H1 (cell line): ENCODE results near the gene DIAPH2.

Experiments used
- EP300 ChIP-seq, 2 experiments: IDR thresholded peaks; 1 replicate in 1 of 2; 2 replicates in 1 of 2; pipeline ENCODE4 v1.6.1; 2011 to 2012; ENCODE audit warnings: low read depth in 2 of 2, low read length in 2 of 2, mild to moderate bottlenecking in 2 of 2, borderline replicate concordance in 1 of 2, inconsistent platforms in 1 of 2, moderate library complexity in 1 of 2
- POLR2A ChIP-seq, 2 experiments: IDR thresholded peaks; 1 replicate in 1 of 2; 2 replicates in 1 of 2; pipeline ENCODE4 v1.6.1; 2011; ENCODE audit warnings: low read depth in 2 of 2, low read length in 2 of 2, mild to moderate bottlenecking in 2 of 2; ENCODE audit errors: control extremely low read depth in 1 of 2

DNA sequence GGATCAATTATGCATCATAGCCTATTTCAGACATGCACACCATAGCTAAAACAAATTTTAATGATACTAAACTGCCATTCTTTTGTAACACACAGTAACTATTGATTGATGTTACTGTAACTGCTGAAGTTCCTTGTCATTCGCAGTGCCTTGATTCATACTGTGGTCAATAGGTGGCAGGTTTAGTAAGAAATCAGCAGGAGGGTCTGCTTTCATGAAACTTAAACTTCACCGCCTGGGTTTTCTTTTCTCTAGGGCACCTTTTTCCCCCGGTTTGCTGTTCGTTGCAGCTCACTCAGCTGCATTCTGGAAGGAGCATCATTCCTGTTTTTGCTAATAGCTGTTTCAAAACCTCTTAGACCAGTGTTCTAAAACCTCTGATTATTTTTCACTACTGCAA lies 287.2 kb downstream of the DIAPH2 start:
- no peak for TF ChIP-seq EP300 (IDR thresholded peaks at IDR 0.05; ENCODE audit: borderline replicate concordance in 1 of 2, low read depth in 2 of 2, low read length in 2 of 2)
- no peak for TF ChIP-seq POLR2A (IDR thresholded peaks at IDR 0.05; ENCODE audit: control extremely low read depth in 1 of 2, low read depth in 2 of 2, low read length in 2 of 2)
